HG03175 (cell line): Measurements from ENCODE around the gene SV2C.

Experiments
- ATAC-seq: cut with Tn5 transposase; IDR thresholded peaks from one replicate; pipeline ENCODE4 v1.9.1; 2021; ENCODE audit warnings: mild to moderate bottlenecking, moderate library complexity; ENCODE audit not compliant: unreplicated experiment

SV2C gene

GRCh38 chr5:76376148-76376865 is 293.1 kb downstream of the SV2C start:
- no peak for ATAC-seq

GRCh38 chr5:76376866-76377230 is 293.7 kb downstream of the SV2C start:
- no peak for ATAC-seq

GRCh38 chr5:76378355-76378754 is 295.2 kb downstream of the SV2C start:
- ATAC-seq, result no peak

- no peak for ATAC-seq
Observed at GRCh38 chr5:76379316-76379715, 296.1 kb downstream of the SV2C start.

- no peak for ATAC-seq
Observed at GRCh38 chr5:76379855-76380254, 296.7 kb downstream of the SV2C start.

GRCh38 chr5:76380346-76381066 is 297.3 kb downstream of the SV2C start:
- ATAC-seq, result no peak

- no peak for ATAC-seq
Observed at GRCh38 chr5:76383126-76383832, 300.1 kb downstream of the SV2C start.

- ATAC-seq, result no peak
Observed at GRCh38 chr5:76384189-76384588, 301.0 kb downstream of the SV2C start.

GRCh38 chr5:76384705-76385104 is 301.5 kb downstream of the SV2C start:
- ATAC-seq, result no peak

- ATAC-seq, result no peak
Observed at GRCh38 chr5:76385540-76385939, 302.4 kb downstream of the SV2C start.

GRCh38 chr5:76386360-76386759 is 303.2 kb downstream of the SV2C start:
- no peak for ATAC-seq

GRCh38 chr5:76388236-76388635 is 305.1 kb downstream of the SV2C start:
- ATAC-seq, result no peak

GRCh38 chr5:76388791-76389512 is 305.8 kb downstream of the SV2C start:
- ATAC-seq, result no peak

GRCh38 chr5:76389513-76390154 is 306.5 kb downstream of the SV2C start:
- no peak for ATAC-seq

GRCh38 chr5:76391014-76391413 is 307.8 kb downstream of the SV2C start:
- ATAC-seq, result no peak

- no peak for ATAC-seq
Observed at GRCh38 chr5:76393035-76393680, 310.0 kb downstream of the SV2C start.

GRCh38 chr5:76397200-76397599 is 314.0 kb downstream of the SV2C start:
- ATAC-seq, result no peak

- no peak for ATAC-seq
Observed at GRCh38 chr5:76399268-76399667, 316.1 kb downstream of the SV2C start.

GRCh38 chr5:76400466-76400865 is 317.3 kb downstream of the SV2C start:
- ATAC-seq, result no peak

- peak; percentile 26 for ATAC-seq
Observed at GRCh38 chr5:76401801-76402250, 318.6 kb downstream of the SV2C start.
